ENCODE data around the gene CAMTA1.
"Not testable (repeated sequence)": the region's sequence is repeated elsewhere in the genome, so short reads cannot be mapped to it uniquely, and the experiment has no call there.

CAMTA1 gene

DNA sequence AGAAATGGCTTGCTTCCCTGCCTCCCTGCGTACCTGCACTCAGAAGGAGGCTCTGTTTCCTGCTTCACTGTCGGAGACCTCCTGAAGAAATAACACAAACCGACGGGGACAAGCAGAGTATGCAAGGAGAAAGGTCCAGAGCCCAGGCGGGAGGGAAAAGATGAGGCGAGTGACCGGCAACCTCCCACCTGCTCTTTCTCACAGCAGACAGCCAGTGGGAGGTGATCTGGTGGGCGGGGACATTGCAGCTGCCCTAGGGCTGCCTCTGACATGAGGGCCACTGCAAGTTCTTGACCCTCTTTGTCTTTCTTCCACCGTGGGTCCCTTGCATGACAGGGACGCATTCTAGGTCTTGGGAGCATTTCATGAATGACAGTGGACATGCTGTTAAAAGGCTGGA lies 368.2 kb downstream of the CAMTA1 start:
- H3K9me3 ChIP-seq (ENCODE audit: control insufficient read depth, insufficient read depth, low read length), result no peaks in the 10 kb centered on the region
- H3K9ac ChIP-seq (ENCODE audit: low read depth, low read length), result no peak overlapping the region
- H3K27me3 ChIP-seq (ENCODE audit: control insufficient read depth, insufficient read depth, low read length), result no peaks in the 10 kb centered on the region
- H3K36me3 ChIP-seq (ENCODE audit: control insufficient read depth, insufficient read depth, low read length), result no peaks in the 10 kb centered on the region
- no peaks in the 10 kb centered on the region for H3K4me1 ChIP-seq (ENCODE audit: control insufficient read depth, insufficient read depth, low read length)
- H3K4me3 ChIP-seq (ENCODE audit: low read depth, low read length), result no peak overlapping the region

DNA sequence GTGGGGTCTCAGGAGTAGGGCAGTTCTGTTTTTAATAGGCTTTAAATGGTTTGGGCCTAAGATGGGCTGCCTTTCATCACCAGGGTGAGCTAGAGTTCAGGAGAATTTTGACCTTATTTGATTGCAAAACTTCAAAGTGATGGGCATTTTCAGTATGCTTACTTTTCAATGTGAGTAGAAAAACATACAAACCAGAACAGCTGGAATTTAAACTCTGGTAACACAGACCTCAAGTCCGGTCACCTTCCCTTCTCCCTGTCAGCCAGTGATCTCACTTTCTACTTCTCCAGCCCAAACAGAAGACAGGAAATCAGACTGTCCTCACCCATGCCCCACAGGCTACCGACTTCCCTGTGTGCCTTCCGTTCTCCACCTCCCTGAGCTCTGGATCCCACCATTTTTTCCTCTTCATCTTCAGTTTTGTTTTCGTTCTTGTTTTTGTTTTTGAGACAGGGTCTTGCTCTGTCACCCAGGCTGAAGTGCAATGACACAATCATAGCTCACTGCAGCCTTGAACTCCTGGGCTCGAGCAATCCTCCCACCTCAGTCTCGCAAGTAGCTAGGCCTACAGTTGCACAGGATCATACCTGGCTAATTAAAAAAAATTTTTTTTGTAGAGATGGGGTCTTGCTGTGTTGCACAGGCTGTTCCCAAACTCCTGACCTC lies 374.0 kb downstream of the CAMTA1 start:
- Histone ChIP-seq H3K9me3 (ENCODE audit: control insufficient read depth, insufficient read depth, low read length) (no peaks in the 10 kb centered on the region), H3K4me3 (ENCODE audit: low read depth, low read length) (no peak overlapping the region), H3K4me1 (ENCODE audit: control insufficient read depth, insufficient read depth, low read length) (no peaks in the 10 kb centered on the region), H3K27me3 (ENCODE audit: control insufficient read depth, insufficient read depth, low read length) (no peaks in the 10 kb centered on the region), H3K9ac (ENCODE audit: low read depth, low read length) (no peak overlapping the region), H3K36me3 (ENCODE audit: control insufficient read depth, insufficient read depth, low read length) (no peaks in the 10 kb centered on the region)

DNA sequence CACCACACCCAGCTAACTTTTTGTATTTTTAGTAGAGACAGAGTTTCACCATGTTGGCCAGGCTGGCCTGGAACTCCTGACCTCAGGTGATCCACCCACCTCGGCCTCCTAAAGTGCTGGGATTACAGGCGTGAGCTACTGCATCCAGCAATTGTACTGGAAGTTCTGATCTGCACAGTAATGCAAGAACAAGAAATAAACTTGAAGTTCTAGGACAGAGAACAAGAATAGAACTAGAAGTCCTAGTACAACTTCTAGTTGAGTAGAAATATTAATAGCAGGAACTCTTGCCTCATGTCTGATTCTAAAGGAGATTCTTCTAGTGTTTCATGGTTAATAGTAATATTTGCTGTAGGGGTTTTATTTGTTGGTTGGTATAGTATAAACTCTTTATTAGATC lies 383.3 kb downstream of the CAMTA1 start:
- H3K4me1 ChIP-seq (ENCODE audit: control insufficient read depth, insufficient read depth, low read length); H3K9ac ChIP-seq (ENCODE audit: low read depth, low read length); H3K9me3 ChIP-seq (ENCODE audit: control insufficient read depth, insufficient read depth, low read length); H3K27me3 ChIP-seq (ENCODE audit: control insufficient read depth, insufficient read depth, low read length); H3K36me3 ChIP-seq (ENCODE audit: control insufficient read depth, insufficient read depth, low read length); H3K4me3 ChIP-seq (ENCODE audit: low read depth, low read length): not testable (repeated sequence)

DNA sequence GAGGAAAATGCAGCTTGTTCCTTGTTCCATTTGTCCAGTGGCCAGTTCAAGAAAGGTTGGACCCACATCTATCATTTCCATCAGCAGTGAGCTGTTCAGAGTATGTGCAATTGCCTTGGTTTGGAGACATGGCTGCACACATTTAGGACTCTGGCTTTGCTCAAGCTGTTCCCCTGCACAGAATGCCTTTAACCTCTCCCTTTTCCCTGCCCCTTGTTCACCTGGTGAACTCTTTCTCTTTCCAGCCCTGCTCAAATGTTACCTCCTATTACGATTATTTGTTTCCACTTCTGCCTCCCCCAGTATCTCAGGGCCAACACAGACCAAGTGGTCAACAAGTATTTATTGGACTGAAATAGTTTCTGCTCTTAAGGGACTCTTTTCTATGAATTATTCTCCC lies 385.9 kb downstream of the CAMTA1 start:
- Histone ChIP-seq H3K27me3 (ENCODE audit: control insufficient read depth, insufficient read depth, low read length) (no peaks in the 10 kb centered on the region), H3K9me3 (ENCODE audit: control insufficient read depth, insufficient read depth, low read length) (no peaks in the 10 kb centered on the region), H3K9ac (ENCODE audit: low read depth, low read length) (no peak overlapping the region), H3K36me3 (ENCODE audit: control insufficient read depth, insufficient read depth, low read length) (no peaks in the 10 kb centered on the region), H3K4me1 (ENCODE audit: control insufficient read depth, insufficient read depth, low read length) (no peaks in the 10 kb centered on the region), H3K4me3 (ENCODE audit: low read depth, low read length) (no peak overlapping the region)

DNA sequence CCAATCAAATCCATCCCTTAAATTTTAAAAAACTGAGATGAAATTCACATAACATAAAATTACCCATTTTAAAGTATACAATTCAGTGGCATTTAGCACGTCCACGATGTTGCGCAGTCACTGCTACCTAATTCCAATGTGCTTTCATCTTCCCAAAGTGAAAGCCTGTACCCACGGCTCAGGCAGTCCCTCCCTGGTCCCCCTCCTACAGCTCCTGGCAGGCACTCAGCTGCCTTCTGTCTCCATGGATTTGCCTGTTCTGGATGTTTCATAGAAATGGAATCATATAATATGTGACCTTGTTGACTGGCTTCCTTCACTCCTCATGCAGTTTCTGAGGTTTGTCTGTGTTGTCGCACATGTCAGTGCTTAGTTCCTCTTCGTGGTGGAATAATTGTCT lies 386.3 kb downstream of the CAMTA1 start:
- no peaks in the 10 kb centered on the region for H3K9me3 ChIP-seq (ENCODE audit: control insufficient read depth, insufficient read depth, low read length)
- H3K27me3 ChIP-seq (ENCODE audit: control insufficient read depth, insufficient read depth, low read length), result no peaks in the 10 kb centered on the region
- no peak overlapping the region for H3K4me3 ChIP-seq (ENCODE audit: low read depth, low read length)
- no peaks in the 10 kb centered on the region for H3K36me3 ChIP-seq (ENCODE audit: control insufficient read depth, insufficient read depth, low read length)
- H3K9ac ChIP-seq (ENCODE audit: low read depth, low read length), result no peak overlapping the region
- H3K4me1 ChIP-seq (ENCODE audit: control insufficient read depth, insufficient read depth, low read length), result no peaks in the 10 kb centered on the region

DNA sequence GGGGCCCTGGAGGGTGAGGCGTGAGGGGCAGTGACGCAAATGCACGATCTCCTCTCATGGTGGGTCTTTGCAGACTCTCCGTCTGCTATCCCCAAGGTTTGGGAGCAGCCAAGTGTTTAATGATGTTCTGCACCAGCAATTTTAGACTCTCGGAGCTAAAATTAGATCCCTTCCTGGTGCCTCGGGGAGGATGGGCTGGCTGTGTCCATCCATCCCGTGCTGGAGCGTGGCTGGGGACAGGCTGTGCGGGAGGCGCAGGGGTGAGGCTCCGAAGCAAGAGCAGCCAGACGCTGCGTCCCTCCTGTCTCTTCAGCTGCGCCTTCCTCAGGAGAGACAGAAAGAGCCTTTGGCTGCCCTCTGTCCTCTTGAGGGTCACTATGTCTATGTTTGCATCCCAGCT lies 387.6 kb downstream of the CAMTA1 start:
- Histone ChIP-seq H3K4me3 (ENCODE audit: low read depth, low read length) (no peak overlapping the region), H3K36me3 (ENCODE audit: control insufficient read depth, insufficient read depth, low read length) (no peaks in the 10 kb centered on the region), H3K27me3 (ENCODE audit: control insufficient read depth, insufficient read depth, low read length) (no peaks in the 10 kb centered on the region), H3K9me3 (ENCODE audit: control insufficient read depth, insufficient read depth, low read length) (no peaks in the 10 kb centered on the region), H3K9ac (ENCODE audit: low read depth, low read length) (no peak overlapping the region), H3K4me1 (ENCODE audit: control insufficient read depth, insufficient read depth, low read length) (no peaks in the 10 kb centered on the region)

DNA sequence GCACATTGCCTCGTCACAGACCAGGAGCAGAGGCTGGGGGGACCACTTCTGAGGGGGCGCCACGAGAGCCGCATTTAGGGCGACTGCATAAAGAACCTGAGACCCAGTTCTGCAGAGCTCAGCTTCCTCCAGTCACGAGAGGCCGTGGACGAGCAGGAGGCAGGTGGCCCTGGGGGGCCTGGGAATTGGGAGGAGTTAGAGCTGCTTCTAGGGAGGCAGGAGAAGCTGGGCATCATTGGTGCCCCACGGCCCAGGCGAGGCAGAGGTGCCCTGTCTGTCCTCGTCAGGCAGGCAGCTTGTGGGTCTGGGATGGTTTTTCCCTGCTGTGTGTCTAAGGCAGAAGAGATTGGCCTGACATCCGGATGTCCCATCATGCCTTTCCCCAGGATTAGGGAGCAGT lies 389.3 kb downstream of the CAMTA1 start:
- Histone ChIP-seq H3K27me3 (ENCODE audit: control insufficient read depth, insufficient read depth, low read length) (no peaks in the 10 kb centered on the region), H3K9me3 (ENCODE audit: control insufficient read depth, insufficient read depth, low read length) (no peaks in the 10 kb centered on the region), H3K9ac (ENCODE audit: low read depth, low read length) (no peak overlapping the region), H3K4me1 (ENCODE audit: control insufficient read depth, insufficient read depth, low read length) (peaks cover 7% of the 10 kb centered on the region), H3K36me3 (ENCODE audit: control insufficient read depth, insufficient read depth, low read length) (no peaks in the 10 kb centered on the region), H3K4me3 (ENCODE audit: low read depth, low read length) (no peak overlapping the region)

DNA sequence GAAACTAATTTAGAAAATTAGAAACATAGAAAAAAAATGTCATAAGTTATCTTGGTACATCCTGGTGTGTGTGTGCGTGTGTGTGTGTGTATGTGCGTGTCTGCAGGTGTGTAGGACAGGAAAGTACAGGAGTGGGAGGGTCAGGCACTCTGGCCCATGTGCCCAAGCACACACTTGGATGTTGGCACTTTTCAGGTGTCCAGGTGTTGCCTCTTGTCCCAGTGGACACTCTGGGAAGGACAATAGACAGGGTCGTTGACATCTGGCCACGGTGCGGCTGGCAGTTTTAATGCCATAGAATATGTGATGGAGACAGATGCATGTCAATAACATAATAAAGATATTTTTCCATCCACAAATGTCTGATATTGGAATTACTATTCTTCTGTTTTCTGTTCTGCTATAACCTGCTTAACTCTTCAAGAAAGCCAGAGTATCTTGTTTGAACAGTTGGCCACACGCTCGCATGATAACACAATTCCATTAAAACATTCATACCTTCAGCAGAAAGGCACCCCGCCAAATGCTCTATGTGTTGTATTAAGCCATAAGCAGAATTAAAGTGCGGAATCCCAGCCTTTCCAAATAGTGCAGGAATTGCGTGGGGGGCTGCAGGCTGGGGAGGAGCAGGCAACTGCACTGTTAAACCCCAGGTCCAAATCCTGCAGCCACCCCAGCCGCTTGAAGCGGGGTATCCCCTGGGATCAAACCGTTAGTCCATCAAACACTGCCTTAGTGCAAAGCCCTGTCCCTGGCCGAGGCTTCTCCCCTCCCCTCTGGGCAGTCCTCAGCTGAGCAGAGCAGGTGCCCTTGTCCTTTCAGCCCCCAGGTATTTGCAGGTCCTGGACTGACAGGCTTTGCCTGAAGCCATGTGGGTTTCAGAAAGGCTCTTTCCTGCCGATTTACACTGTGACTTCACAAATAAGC lies 390.0 kb downstream of the CAMTA1 start:
- peaks cover 7% of the 10 kb centered on the region for H3K4me1 ChIP-seq (ENCODE audit: control insufficient read depth, insufficient read depth, low read length)
- no peaks in the 10 kb centered on the region for H3K9me3 ChIP-seq (ENCODE audit: control insufficient read depth, insufficient read depth, low read length)
- no peak overlapping the region for H3K4me3 ChIP-seq (ENCODE audit: low read depth, low read length)
- no peaks in the 10 kb centered on the region for H3K27me3 ChIP-seq (ENCODE audit: control insufficient read depth, insufficient read depth, low read length)
- no peak overlapping the region for H3K9ac ChIP-seq (ENCODE audit: low read depth, low read length)
- H3K36me3 ChIP-seq (ENCODE audit: control insufficient read depth, insufficient read depth, low read length), result no peaks in the 10 kb centered on the region

DNA sequence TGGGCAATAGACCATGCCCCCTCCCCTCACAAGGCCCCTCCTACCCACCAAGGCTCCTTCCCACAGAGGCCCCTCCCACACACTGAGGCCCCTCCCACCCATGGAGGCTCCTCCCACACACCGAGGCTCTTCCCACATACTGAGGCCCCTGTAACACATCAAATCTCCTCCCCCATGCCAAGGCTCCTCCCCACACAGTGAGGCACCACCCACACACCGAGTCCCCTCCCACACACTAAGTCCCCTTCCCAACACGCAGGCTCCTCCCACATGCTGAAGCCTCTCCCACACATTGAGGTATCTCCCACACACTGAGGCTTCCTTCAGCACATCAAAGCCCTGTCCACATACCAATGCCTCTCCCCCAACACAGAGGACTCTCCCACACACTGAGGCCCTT lies 391.8 kb downstream of the CAMTA1 start:
- no peaks in the 10 kb centered on the region for H3K9me3 ChIP-seq (ENCODE audit: control insufficient read depth, insufficient read depth, low read length)
- no peaks in the 10 kb centered on the region for H3K27me3 ChIP-seq (ENCODE audit: control insufficient read depth, insufficient read depth, low read length)
- peaks cover 7% of the 10 kb centered on the region for H3K4me1 ChIP-seq (ENCODE audit: control insufficient read depth, insufficient read depth, low read length)
- no peak overlapping the region for H3K4me3 ChIP-seq (ENCODE audit: low read depth, low read length)
- H3K9ac ChIP-seq (ENCODE audit: low read depth, low read length), result no peak overlapping the region
- H3K36me3 ChIP-seq (ENCODE audit: control insufficient read depth, insufficient read depth, low read length), result no peaks in the 10 kb centered on the region

DNA sequence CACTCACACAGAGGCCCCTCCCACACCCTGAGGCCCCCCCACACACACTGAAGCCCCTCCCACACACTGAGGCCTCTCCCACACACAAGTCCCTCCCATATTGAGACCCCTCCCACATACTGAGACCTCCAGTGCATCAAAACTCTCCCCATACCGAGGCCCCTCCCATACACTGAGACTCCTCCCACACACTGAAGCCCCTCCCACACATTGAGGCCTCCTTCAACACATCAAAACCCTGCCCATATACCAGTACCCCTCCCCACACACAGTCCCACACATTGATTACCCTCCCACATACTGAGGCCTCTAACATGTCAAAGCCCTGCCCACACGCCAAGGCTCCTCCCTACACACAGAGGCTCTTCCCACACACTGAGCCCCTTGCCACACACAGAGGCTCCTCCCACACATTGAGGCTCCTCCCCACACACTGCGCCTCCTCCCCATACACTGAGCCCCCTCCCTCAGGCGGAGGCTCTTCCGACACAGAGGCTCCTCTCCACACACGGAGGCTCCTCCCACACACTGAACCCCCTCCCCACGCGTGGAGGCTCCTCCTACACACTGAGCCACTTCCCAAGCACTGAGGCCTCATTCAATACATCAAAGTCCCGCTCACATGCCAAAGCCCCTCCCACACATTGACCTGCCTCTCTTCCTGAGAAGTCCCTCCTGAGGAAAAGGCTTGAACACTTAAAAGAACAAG lies 392.3 kb downstream of the CAMTA1 start:
- no peak overlapping the region for H3K9ac ChIP-seq (ENCODE audit: low read depth, low read length)
- no peaks in the 10 kb centered on the region for H3K27me3 ChIP-seq (ENCODE audit: control insufficient read depth, insufficient read depth, low read length)
- no peaks in the 10 kb centered on the region for H3K36me3 ChIP-seq (ENCODE audit: control insufficient read depth, insufficient read depth, low read length)
- no peak overlapping the region for H3K4me3 ChIP-seq (ENCODE audit: low read depth, low read length)
- H3K4me1 ChIP-seq (ENCODE audit: control insufficient read depth, insufficient read depth, low read length), result peaks cover 7% of the 10 kb centered on the region
- no peaks in the 10 kb centered on the region for H3K9me3 ChIP-seq (ENCODE audit: control insufficient read depth, insufficient read depth, low read length)

DNA sequence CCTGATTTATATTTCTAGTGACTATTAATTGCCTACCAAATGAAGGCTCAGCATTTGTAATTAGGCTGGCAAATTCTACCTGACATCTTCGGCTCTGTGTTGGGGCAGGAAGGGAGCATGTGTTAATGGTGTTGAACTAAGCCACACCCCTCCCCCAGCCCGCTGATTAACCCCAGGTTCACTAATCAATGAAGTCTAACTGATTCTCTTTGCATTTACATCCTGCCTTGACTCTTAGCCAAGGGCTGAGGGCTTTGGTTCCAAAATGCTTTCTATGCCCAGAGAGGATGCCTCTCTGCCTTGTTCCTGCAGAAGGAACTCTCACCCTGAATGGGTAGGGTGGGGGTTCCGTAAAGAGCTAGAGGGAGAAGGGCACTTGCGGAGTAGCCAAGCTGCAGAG lies 393.1 kb downstream of the CAMTA1 start:
- H3K9me3 ChIP-seq (ENCODE audit: control insufficient read depth, insufficient read depth, low read length), result no peaks in the 10 kb centered on the region
- no peak overlapping the region for H3K9ac ChIP-seq (ENCODE audit: low read depth, low read length)
- peaks cover 7% of the 10 kb centered on the region for H3K4me1 ChIP-seq (ENCODE audit: control insufficient read depth, insufficient read depth, low read length)
- no peak overlapping the region for H3K4me3 ChIP-seq (ENCODE audit: low read depth, low read length)
- H3K36me3 ChIP-seq (ENCODE audit: control insufficient read depth, insufficient read depth, low read length), result no peaks in the 10 kb centered on the region
- no peaks in the 10 kb centered on the region for H3K27me3 ChIP-seq (ENCODE audit: control insufficient read depth, insufficient read depth, low read length)

All from iPS-15b (cell line).